Smooth muscle cell of the brain vasculature (primary cell): ENCODE data around the gene GABRR2.

ENCODE experiments used
- DNase-seq: peaks from one replicate; pipeline ENCODE4 v3.0.0-alpha.2; 2012; ENCODE audit warnings: low read depth, low spot score

GABRR2 gene

DNA sequence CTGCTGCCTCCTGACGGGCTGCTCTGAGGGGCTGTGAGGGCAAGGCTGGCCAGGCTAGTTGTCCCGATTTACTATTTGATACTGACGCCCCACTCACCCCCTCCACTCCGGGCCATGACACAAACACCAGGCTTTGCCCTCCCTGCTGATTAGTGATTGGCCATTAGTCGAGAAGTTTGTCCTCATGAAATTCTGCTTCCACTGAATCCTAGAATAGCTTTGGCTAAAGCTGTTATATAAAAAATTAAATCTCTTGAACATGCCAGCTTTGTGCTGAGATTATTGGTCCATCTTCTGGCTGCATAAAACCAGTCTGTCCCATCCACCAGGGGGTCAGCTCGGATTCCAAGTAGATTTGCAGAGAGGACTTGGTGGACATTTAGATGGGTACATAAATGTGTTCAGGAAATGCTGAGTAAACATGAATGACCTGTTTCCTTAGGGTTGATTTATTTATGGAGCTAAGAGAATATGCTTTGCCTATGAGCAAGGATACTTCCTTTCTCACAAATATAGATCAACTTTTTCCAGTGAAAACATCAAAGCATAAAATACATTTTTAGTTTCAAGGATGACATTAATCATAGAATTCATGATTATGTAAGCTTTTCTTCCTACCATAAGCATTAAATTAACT, at the start of gene GABRR2:
TSS of gene GABRR2 (minus strand) at position 51 of the 637 bp plus-strand sequence. CDS start 134 bp downstream, outside the sequence.
- DNase-seq, result no peak

DNA sequence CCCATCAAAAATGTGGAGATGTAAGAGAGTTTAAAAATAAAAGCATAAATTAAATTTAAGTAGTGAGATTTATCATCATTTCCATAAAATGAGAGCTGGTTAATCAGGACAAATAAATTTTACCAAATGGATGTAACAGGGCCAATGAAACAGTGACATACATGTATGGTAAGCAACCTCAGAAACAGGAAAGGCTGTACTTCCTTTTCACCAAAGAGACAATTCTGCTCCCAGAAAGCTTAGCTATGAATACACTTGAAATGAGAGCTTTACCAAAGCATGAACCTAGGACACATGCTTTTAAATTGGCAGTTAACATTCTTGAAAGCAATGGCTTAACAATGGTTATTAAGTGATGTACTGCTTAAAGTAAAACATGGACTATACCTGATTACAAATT, 49.5 kb upstream of the GABRR2 start:
- no peak for DNase-seq

DNA sequence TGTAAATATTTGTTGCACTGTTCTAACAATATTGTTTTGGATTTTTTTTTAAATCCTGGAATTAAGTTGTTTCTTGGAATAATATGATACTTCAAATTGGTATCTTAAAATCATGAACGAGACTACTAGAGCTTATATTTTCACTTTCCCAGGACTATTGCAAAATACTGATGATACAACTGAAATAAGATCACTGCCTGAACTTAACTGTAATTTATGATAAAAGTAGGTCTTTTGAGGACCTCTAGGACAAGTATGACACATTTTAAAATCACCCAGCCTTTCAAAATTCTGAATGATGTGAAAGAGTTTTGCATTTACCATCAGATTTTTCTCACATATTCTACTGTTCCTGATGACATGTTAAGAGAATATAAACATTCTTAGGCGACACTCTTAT, 46.1 kb upstream of the GABRR2 start:
- no peak for DNase-seq

DNA sequence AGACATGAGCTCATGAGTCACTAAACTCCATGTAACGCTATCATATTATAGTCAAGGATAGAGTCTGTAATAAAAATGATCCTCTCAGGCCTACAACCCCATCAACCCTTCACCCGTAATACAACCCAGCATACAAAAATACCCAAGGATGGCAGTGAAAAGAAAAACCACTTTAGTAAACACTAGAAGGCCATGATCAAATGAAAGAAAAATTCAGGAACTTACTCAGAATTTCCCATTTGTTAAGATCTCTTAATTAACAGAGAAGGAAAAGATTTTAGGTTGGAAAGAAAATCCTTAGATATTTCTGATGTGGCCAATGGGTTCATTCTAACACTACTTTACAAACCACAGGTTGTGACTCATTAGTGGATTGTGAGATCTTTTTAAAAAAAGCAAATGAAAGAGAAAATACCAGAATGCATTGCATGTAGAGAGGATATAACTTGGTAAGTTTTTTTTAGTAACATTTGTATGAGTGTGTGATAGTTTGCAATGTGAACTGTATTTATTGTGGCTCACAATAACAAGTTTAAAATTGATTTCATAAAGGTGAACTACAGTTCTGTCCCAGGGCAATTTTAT, 45.4 kb upstream of the GABRR2 start:
- DNase-seq, result no peak

DNA sequence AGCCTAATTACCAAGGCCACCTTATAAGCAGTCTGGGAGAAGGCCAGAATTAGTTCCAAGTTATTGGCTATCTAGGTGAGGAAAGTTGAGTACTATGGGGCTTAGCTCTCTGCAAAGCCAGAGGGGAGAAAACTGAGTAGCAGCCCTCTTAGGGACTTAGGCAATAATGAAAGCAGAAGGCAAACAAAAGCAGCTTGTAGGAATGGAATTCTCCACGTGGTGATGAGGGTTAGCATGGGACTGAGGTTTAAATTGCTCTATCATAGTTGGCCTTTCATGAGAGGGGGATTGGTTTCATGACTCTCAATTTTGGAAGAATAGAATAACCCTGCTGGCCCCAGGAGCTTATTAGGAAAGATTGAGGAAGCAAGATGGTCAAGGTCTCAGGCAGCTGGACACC, 44.5 kb upstream of the GABRR2 start:
- no peak for DNase-seq

DNA sequence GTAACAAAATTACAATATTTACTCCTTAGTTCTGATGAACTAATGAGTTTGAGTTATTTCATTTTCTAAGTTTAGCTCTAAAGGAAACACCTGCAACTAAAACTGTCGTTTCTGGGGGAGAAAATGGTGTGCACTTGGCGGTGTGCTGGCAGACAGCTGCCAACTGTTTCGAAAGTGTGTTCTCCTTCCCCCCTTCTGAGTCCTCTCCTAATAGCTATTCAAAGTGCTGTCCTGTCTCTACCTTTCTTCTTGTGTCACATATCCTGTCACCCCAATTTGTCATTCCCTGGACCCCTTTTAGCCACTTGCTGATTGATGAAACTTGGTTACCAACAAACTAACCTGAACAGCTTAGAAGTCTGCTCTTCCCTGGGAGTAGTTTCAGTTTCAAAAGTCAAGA, 42.3 kb upstream of the GABRR2 start:
- DNase-seq, result no peak

DNA sequence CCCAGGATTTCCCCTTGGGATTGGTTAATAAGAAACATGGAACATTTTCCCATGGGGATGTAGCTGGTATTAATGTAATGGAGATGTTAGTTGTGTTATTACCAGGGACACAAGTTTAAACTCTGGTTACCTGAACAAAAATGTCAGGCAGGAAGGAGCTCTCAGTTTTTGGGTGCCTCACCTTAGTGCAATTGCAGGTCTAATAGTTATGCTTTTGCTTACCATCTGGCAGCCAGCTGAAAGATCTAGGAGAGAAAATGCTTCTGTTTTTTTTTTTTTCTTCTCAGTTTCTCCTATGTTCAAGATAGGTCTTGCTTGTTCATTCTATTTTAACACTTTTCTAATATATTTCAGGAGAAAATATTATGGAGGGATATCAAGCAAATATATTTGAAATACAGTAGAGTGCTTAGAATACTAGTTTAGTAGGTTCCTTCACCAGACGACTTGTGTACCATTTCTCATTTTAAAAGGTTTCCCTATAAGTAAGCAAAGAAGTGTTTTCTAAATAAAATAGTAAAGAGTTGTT, 41.6 kb upstream of the GABRR2 start:
- DNase-seq, result no peak

DNA sequence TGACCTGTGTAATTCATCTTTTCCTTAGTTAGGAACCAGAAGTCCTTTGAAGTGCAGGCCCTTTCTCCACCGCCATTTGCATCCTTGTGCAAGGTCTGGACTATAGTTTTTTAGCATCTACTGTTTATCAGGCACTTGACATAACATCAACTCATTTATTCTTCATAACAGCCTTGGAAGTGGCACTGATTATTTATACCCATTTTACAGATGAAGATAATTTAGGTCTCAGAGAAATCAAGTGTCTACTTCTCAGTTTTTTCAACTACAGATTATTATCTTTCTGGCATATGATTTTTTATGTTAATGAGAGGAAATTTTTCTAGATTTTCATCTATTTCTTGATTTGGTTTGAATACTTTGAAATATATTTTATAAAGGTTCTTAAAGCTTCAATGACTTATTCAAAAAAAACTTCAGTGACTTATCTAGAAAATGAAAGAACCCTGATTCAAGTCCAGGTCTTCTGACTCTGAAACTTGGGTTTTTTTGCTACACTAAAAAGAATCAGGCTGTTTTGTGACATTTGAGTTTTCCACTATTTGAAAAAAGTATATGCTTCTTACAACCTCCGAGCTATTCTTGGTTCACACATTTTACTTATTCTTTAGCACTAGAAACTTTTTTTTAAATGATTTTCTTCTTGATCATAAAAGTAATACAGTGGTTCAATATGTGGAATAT, 40.6 kb upstream of the GABRR2 start:
- DNase-seq, result no peak

DNA sequence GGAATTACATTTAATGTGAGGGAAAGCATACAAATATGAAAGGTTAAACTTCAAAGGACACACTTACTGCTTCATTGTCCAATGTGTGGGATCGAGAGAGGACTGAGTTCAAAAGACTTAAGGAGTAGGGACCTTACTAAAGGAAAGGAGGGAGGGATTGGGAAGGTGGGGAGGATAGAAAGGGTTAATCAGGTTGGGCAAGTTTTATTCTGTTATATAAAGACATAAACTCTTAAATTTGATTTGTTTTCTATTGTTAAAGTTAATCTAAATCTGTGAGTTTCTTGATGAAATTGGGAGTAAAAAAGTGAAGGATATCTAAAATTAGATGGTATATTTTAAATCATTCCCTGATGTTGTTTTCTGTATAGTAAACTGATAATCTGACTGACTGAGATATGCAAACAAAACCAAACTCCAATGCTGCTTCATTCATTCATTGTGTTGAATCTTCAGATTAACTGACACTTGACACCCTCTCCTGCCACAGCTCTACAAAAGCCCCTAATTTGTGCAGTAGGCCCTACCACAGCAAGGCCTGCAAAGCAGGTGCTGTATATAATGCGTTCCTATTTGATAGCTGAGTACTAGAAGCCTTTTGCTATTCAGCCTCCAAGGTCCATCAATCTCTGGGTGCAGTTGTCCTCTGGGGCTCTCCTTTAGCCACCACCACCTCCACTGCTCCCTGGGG, 38.7 kb upstream of the GABRR2 start:
- no peak for DNase-seq

DNA sequence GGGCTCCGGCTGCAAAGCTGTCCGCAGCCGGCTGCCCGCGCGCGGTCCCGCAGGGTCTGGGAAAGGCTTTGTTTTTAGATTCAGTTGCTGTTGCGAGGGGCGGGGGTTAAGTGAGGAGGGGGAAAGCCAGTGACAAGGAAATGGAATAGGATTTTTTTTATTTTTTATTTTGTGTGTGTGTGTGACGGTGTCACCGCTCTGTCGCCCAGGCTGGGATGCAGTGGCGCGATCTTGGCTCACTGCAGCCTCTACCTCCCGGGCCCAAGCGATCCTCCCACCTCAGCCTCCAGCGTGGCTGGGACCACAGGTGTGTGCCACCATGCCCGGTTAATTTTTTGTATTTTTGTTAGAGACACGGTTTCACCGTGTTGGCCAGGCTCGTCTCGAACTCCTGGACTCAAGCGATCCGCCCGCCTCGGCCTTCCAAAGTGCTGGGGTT, 38.0 kb upstream of the GABRR2 start:
- DNase-seq, result no peak

DNA sequence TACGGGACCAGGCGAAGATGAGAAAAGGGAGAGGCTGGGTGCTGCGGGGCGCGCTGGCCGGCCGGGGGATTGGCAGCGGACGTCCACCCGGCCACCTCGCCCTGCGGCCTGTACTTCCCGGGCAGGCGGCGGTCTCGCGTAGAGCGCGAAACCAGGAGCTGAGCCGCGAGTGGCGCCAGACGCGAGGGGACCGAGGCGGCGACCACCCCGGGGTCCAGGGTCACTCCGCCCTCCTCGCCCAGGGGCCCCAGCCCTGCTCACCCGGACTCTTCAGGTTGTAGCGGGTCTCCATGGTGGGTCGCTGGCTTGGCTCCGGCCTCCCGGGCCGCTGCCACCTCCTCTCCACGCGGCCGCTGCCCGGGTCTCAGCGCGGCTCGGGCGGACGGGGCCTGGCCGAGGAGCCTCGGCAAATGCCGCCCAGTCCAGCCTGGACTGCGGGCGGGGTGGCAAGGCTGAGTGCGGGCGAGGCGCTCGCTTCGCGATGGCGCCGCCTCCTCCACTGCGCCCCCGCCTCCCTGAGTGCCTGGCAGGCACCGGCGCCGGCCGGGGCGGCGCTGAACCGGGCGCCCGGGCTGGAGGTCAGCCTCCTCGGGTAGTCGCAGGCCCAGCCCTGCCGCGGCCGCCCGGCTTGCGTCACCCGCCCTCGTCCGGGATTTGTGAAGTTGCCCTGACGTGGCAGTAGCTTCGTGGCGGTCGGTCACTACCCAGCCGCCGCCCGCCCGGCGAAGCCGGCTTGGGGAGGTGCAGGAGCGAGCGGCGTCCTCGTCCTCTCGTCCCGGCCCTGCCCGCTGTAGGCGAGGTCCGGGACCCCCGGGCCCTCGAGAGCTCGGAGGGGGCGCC, 37.4 kb upstream of the GABRR2 start, which contains the start of gene UBE2J1:
TSS of gene UBE2J1 (minus strand) at position 445 of the 840 bp plus-strand sequence. CDS start at position 292, 153 bp downstream.
- peak; percentile 81 for DNase-seq

DNA sequence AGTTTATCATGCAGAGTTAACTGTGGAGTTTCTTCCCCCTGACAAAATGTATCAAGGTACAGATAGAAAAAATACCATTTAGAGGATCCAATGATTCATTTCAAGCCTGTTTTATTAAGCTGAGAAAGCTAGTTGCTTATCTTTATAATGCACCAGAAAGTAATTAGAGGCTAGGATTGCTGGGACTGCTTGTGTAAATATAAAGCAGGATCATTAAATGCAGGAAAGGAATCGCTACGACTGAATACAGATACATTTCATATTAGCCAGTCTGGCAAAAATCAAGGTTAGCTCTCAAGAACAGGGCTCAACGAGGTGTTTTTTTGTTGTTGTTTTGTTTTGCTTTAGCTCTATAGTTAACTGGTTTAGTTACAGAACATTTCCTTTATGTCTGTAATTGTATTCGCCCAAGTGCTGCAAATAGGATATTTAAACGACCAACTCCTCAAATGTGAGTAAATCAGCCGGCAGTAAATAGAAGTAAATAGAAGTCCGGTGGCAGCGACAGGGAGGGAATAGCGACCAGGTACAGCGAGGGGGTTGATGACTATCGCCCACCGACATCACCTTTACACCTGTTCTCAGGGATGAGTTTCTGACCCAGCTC, 36.7 kb upstream of the GABRR2 start:
- no peak for DNase-seq

DNA sequence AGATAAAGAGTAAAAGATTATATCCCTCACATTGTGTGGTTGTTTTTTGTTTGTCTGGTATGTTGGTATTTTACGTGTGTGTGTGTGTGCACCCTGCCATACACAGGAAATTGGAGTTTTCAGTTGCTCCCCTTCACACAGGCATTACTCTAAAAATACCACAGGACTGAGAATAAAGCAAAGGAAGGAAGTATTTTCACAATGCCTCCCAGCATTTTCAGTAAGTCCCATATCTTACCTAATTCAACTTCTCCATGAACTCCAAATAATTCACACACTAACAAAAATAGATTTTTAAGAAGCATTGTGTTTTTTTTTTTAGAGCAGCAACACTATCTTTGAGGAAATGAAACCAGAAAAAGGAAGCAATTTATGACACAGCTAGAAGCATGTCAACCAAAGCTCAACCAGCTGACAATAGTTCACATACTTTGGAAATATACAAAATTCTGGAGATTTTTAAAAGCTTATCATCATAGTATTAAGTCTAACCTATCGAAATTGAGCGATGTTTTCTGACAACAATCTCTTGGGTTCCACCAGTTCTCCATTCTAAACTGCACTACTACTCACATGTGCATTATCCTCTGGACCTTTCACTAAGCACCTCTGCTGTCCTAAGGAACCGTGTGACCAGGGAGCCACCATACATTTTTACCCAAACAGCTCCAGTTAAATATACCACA, 35.3 kb upstream of the GABRR2 start:
- DNase-seq, result no peak

DNA sequence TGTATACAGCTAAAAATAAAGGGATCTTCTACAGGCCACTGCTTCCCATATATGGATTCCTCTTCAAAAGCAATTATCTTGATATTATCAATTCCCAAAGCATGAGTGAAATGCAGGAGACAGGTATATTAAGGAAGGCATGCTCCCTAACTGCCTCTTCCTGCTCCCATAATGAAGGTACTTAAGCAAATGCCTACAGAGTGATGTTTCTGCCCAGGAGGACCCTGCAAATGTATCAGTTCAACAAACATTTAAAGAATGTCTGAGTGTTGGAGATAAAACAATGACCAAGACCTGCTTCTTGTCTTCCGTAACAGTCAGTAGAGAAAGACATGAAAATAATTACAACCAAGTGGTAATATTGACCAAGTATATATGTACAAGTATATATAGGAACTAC, 33.3 kb upstream of the GABRR2 start:
- DNase-seq, result no peak

DNA sequence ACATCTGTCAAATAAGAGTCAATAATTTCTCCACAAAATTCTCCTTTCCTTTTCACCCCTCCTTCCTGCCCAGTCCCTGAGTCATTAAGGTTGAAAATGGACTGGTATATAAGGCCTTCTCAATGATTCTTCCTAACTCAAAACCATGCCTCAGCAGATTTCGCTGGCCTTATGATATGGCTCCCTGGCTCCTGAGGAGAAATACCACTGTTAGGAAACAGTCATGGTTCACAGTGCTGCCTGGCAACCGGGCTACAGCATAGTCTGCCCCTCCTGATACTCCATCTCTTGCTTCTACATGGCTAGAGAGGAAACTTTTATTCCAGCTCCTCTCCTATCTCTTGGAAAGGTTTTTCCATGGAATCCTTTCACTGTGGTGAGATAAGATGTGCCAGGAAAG, 32.7 kb upstream of the GABRR2 start:
- DNase-seq, result no peak

DNA sequence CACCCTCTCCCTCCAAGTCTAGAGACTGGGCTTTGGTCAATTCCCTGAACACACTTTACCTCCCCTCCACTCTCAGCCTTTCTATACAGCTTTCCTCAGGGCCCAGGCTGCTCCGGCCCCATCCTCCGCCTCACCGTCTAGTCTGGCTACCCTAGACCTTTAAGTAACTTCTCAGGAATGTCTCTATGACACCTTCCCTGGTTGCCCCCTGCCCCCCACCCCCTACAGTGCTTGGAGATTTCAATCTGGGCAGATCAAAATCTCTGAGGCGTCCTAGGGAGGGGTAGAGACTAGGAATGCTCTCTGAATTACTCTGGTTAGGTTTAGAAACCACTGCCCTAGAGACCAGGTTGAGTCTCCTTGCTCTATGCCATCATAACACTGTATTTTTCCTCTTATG, 31.3 kb upstream of the GABRR2 start:
- DNase-seq, result no peak

DNA sequence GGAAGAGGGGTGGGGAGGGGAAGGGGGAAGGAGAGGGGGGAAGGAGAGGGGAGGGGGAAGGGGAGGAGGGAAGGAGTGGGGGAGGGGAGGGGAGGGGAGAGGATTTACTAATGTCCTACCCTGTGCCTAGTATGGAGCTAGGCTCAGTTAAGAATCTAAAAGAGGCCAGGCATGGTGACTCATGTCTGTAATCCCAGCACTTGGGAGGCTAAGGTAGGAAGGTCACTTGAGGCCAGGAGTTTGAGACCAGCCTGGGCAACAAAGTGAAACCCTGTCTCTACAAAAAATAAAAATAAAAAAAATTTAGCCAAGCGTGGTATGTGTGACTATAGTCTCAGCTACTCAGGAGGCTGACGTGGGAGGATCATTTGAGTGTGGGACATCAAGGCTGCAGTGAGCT, 24.5 kb upstream of the GABRR2 start:
- no peak for DNase-seq

DNA sequence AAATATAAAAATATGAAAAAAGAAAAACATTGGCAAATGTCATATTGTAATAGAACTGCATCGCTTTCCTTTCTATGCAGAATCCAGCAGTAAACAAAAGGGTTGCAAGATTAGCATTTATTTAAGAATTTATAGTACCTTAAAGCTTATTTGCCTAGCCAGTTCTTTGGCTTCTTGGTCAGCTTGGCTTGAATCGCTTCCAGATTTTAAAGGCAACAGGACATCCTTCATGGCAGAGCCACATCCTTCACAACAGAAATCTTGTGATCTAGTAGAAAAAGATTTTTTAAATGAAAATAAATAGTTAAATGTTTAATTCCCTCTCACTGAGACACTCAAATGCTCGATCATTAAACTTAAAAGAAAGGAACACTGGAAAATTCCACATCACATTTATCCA, 20.1 kb upstream of the GABRR2 start:
- no peak for DNase-seq

DNA sequence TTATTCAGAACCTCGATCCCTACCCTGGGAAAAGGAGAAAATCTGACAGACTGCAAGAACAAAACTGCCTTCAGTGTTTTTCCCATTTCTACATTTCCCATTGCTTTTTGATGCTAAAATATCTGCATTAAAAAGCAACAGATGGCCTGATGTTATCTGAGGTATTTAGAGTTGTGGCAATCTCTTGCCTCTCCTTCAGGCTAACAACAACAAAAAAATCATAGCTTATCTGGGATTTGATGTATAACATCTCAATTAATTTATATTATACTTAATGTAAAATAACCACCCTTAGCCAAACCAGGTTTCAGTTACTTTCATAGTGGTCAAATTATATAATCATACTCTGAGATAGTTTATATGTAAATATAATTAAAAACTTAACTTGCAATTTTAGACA, 15.8 kb upstream of the GABRR2 start:
- no peak for DNase-seq

DNA sequence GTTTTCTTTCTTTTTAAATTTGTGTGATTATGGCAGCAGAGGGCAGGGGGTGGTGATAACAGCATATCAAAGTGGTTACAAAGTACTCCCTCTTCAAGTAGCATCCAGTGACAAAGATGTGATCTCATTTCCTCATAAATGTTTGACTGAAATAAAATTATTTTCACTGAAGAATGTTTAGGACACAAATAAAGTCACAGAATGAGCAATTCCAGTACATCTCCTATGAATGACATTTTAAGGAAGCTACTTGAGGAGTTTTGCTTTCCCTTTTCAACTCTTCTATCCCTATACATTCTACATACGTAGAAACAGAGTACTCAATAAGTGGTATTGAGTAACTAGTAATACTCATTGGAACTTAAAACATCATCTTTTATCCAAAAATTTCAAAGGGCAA, 13.9 kb upstream of the GABRR2 start:
- DNase-seq, result no peak
